Keratinocyte (primary cell): ENCODE data around the gene FANCC.

Experiments used
- EZH2 ChIP-seq: IDR thresholded peaks from one replicate; pipeline ENCODE4 v1.6.1; 2012; ENCODE audit warnings: inconsistent platforms, mild to moderate bottlenecking, low read length, moderate library complexity
- TF ChIP-seq, protein P1 (sequence below), 3 experiments: IDR thresholded peaks in 1 of 3; conservative IDR thresholded peaks in 1 of 3; optimal IDR thresholded peaks in 1 of 3; 2 replicates in 2 of 3; 3 replicates in 1 of 3; pipeline versions ENCODE3 to v1.5.1; 2011; ENCODE audit warnings: low read length in 3 of 3, mild to moderate bottlenecking in 3 of 3, moderate library complexity in 2 of 3, control low read depth in 1 of 3, inconsistent platforms in 1 of 3; ENCODE audit not compliant: insufficient read depth in 2 of 3; ENCODE audit errors: extremely low read depth in 1 of 3

DNA sequence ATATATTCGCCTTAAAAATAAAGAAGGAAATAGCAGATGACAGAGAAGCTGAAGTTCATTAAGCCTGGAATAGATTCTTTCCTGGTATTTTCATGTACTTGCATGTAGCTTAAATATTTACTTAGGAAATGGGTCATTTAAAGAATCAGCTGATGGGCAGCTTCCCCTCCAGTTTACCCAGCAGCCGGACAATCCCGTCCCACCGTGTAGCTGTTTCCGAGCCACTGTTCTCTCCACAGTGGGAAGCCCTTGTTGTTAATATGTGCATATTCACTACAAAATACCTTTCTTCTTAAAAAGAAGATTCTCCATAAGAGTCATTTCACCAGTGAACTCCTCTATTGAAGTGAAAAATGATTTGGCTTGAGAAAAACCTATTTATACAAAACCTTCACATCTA lies 187.0 kb downstream of the FANCC start:
- TF ChIP-seq, protein P1, sequence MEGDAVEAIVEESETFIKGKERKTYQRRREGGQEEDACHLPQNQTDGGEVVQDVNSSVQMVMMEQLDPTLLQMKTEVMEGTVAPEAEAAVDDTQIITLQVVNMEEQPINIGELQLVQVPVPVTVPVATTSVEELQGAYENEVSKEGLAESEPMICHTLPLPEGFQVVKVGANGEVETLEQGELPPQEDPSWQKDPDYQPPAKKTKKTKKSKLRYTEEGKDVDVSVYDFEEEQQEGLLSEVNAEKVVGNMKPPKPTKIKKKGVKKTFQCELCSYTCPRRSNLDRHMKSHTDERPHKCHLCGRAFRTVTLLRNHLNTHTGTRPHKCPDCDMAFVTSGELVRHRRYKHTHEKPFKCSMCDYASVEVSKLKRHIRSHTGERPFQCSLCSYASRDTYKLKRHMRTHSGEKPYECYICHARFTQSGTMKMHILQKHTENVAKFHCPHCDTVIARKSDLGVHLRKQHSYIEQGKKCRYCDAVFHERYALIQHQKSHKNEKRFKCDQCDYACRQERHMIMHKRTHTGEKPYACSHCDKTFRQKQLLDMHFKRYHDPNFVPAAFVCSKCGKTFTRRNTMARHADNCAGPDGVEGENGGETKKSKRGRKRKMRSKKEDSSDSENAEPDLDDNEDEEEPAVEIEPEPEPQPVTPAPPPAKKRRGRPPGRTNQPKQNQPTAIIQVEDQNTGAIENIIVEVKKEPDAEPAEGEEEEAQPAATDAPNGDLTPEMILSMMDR (optimal IDR thresholded peaks at IDR 0.05 in 1 of 3, IDR thresholded peaks at IDR 0.05 in 1 of 3, conservative IDR thresholded peaks at IDR 0.05 in 1 of 3; ENCODE audit: extremely low read depth in 1 of 3, insufficient read depth in 2 of 3, low read length in 3 of 3), result no peak
- no peak for TF ChIP-seq EZH2
